Natural killer cell treated with Interleukin-12 subunit alpha and Interleukin-12 subunit beta and Interleukin-15 and Interleukin-18, amount 100 ng/mL, for 72 hours (primary cell): ENCODE results near the gene REC114. TPM values are rescaled to one million over a fixed set of nuclear protein-coding genes. Genes with fewer than 3 reads are reported as not detected.
A peak's percentile ranks its signal among the peaks of the same experiment; 100 is the strongest.
"Not testable (repeated sequence)": the region's sequence is repeated elsewhere in the genome, so short reads cannot be mapped to it uniquely, and the experiment has no call there.

Source experiments
- ATAC-seq, 2 donors: fragments of 150-1000 bp; cut with Tn5 transposase in 1 of 2; sonication (Bioruptor Pico), chemical (Tn5 transposase) in 1 of 2; 2 replicates each; pipeline ENCODE4 v1.10.0; 2021
- DNase-seq: peaks from one replicate; pipeline ENCODE4 v3.0.0; 2022; ENCODE audit warnings: low spot score
- H3K27ac Mint-ChIP-seq, 2 donors: 1 replicate in 1 of 2; 2 replicates in 1 of 2; pipeline ENCODE4 v1.8.0; 2022; ENCODE audit warnings: mixed read lengths in 2 of 2, mild to moderate bottlenecking in 1 of 2, moderate library complexity in 1 of 2
- H3K27me3 Mint-ChIP-seq, 2 donors: 1 replicate in 1 of 2; 2 replicates in 1 of 2; pipeline ENCODE4 v1.8.0; 2022; ENCODE audit warnings: mixed read lengths in 2 of 2
- H3K36me3 Mint-ChIP-seq: one replicate; pipeline ENCODE4 v1.8.0; 2022; ENCODE audit warnings: mixed read lengths
- H3K4me1 Mint-ChIP-seq, 2 donors: 1 replicate in 1 of 2; 2 replicates in 1 of 2; pipeline ENCODE4 v1.8.0; 2022; ENCODE audit warnings: low read depth in 2 of 2, mixed read lengths in 2 of 2, mild to moderate bottlenecking in 1 of 2
- H3K4me3 Mint-ChIP-seq: one replicate; pipeline ENCODE4 v1.8.0; 2022; ENCODE audit warnings: mixed read lengths
- H3K9me3 Mint-ChIP-seq: 2 replicates; pipeline ENCODE4 v1.8.0; 2022; ENCODE audit warnings: mixed read lengths
- total RNA-seq, 2 donors: library from RNA; stranded (reverse); gene quantifications; one replicate each; pipeline ENCODE4 v1.2.3, GENCODE V29; 2022

REC114 gene
- total RNA-seq, 2 donors from 2014 or later = not detected

DNA sequence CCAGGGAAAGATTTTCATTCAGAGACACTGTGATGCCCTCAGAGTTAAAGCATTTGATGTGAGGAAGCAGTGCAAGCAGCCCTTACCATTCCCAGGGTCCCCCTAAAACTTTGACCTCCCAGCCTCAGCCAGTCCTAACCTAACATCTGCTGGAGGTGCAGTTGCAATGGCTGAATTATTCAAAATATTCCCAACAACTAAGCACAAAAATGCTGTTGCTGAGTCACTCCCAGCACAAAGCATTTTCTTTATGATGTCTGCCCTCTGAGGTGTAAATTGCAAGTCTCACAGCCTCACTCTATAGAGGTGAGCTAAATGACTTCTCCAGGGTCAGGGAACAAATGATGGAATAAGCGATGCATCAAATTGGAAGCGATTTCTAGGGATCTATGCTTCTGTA, 6.4 kb upstream of the REC114 start:
- no peak for DNase-seq
- Mint-ChIP-seq H3K4me3 (no peak overlapping the region), H3K36me3 (no peaks in the 10 kb centered on the region), H3K27me3 (peaks cover 11 to 26% of the 10 kb centered on the region in 2 donors), H3K9me3 (no peaks in the 10 kb centered on the region), H3K27ac (no peak overlapping the region), H3K4me1 (no peaks in the 10 kb centered on the region)
- no peak for ATAC-seq

DNA sequence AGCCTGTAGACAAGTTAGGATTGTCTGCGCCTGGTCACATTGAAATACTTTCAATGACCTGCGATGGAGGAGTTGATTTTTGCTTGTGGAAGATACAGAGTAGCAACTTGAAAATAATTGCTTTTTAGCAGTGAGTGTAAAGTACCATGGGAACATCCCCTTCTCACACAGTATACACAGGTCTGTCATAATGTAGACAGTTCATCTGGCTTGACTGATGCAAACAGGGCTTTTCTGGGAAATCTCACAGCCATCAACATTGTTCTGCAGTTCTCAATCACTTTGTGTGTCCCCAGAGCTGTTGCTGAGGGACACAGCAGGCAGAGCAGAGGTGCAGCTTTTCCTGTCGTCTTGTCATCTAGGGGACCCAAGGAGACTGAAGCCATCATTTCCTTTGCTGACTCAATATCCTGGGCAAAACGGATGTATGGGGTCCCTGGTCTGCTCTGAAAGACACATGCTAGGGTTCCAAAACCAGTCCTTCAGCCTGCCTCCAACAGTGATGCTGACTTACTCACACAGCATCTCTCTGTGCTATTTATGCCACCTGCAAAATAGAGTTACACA, 5.3 kb upstream of the REC114 start:
- no peaks in the 10 kb centered on the region for H3K4me1 Mint-ChIP-seq
- H3K36me3 Mint-ChIP-seq = no peaks in the 10 kb centered on the region
- peak in 1 of 2 donors; percentile 60 for ATAC-seq
- no peak overlapping the region for H3K4me3 Mint-ChIP-seq
- H3K27ac Mint-ChIP-seq = no peak overlapping the region
- peaks cover 12 to 23% of the 10 kb centered on the region in 2 donors for H3K27me3 Mint-ChIP-seq
- DNase-seq = no peak
- H3K9me3 Mint-ChIP-seq = no peaks in the 10 kb centered on the region

- Mint-ChIP-seq H3K27me3 (peaks cover 12 to 19% of the 10 kb centered on the region in 2 donors), H3K9me3 (no peaks in the 10 kb centered on the region), H3K27ac (no peak overlapping the region), H3K4me1 (no peaks in the 10 kb centered on the region), H3K36me3 (no peaks in the 10 kb centered on the region), H3K4me3 (no peak overlapping the region)
- no peak for ATAC-seq
- DNase-seq = no peak
Measured at GRCh38 chr15:73438651-73439050, 4.3 kb upstream of the REC114 start.

- DNase-seq (no peak), ATAC-seq (no peak)
- Mint-ChIP-seq H3K27ac (no peak overlapping the region), H3K27me3 (peaks cover 7 to 18% of the 10 kb centered on the region in 2 donors), H3K9me3 (no peaks in the 10 kb centered on the region), H3K4me3 (no peak overlapping the region), H3K4me1 (no peaks in the 10 kb centered on the region), H3K36me3 (no peaks in the 10 kb centered on the region)
Measured at GRCh38 chr15:73440571-73440970, 2.4 kb upstream of the REC114 start.

- ATAC-seq (no peak), DNase-seq (no peak)
- peaks cover 7% of the 10 kb centered on the region for H3K36me3 Mint-ChIP-seq
- H3K27ac Mint-ChIP-seq = no peak overlapping the region
- no peaks in the 10 kb centered on the region for H3K9me3 Mint-ChIP-seq
- H3K4me3 Mint-ChIP-seq = no peak overlapping the region
- no peaks in the 10 kb centered on the region for H3K4me1 Mint-ChIP-seq
- peaks cover 5 to 21% of the 10 kb centered on the region in 2 donors for H3K27me3 Mint-ChIP-seq
Measured at GRCh38 chr15:73442421-73442820, 543 bp upstream of the REC114 start.

- peaks cover 14% of the 10 kb centered on the region for H3K9me3 Mint-ChIP-seq
- not testable (repeated sequence) for H3K4me3 Mint-ChIP-seq, H3K4me1 Mint-ChIP-seq, ATAC-seq, DNase-seq, H3K27ac Mint-ChIP-seq
- H3K27me3 Mint-ChIP-seq = peaks cover 0 to 26% of the 10 kb centered on the region in 2 donors
- H3K36me3 Mint-ChIP-seq = peaks cover 36% of the 10 kb centered on the region
Measured at GRCh38 chr15:73447471-73447870, 4.5 kb downstream of the REC114 start.

GRCh38 chr15:73448158-73448758, 5.3 kb downstream of the REC114 start:
- not testable (repeated sequence) for H3K4me3 Mint-ChIP-seq, DNase-seq, ATAC-seq, H3K4me1 Mint-ChIP-seq, H3K27ac Mint-ChIP-seq
- Mint-ChIP-seq H3K9me3 (peaks cover 14% of the 10 kb centered on the region), H3K36me3 (peaks cover 36% of the 10 kb centered on the region), H3K27me3 (peaks cover 0 to 26% of the 10 kb centered on the region in 2 donors)

- H3K4me1 Mint-ChIP-seq, DNase-seq, ATAC-seq, H3K27ac Mint-ChIP-seq, H3K4me3 Mint-ChIP-seq: not testable (repeated sequence)
- peaks cover 36% of the 10 kb centered on the region for H3K36me3 Mint-ChIP-seq
- H3K9me3 Mint-ChIP-seq = peaks cover 14% of the 10 kb centered on the region
- peaks cover 11 to 27% of the 10 kb centered on the region in 2 donors for H3K27me3 Mint-ChIP-seq
Measured at GRCh38 chr15:73449980-73450379, 7.0 kb downstream of the REC114 start.

- H3K9me3 Mint-ChIP-seq = peaks cover 13% of the 10 kb centered on the region
- no peak for DNase-seq
- no peak overlapping the region for H3K27ac Mint-ChIP-seq
- H3K4me1 Mint-ChIP-seq = no peaks in the 10 kb centered on the region
- peaks cover 18 to 23% of the 10 kb centered on the region in 2 donors for H3K27me3 Mint-ChIP-seq
- no peak for ATAC-seq
- H3K4me3 Mint-ChIP-seq = no peak overlapping the region
- H3K36me3 Mint-ChIP-seq = peaks cover 27% of the 10 kb centered on the region
Measured at GRCh38 chr15:73454096-73454495, 11.1 kb downstream of the REC114 start.

GRCh38 chr15:73455876-73456275, 12.9 kb downstream of the REC114 start:
- H3K4me1 Mint-ChIP-seq = no peaks in the 10 kb centered on the region
- peaks cover 12% of the 10 kb centered on the region for H3K36me3 Mint-ChIP-seq
- H3K27ac Mint-ChIP-seq = no peak overlapping the region
- H3K9me3 Mint-ChIP-seq = peaks cover 2% of the 10 kb centered on the region
- DNase-seq = no peak
- ATAC-seq = no peak
- H3K4me3 Mint-ChIP-seq = no peak overlapping the region
- H3K27me3 Mint-ChIP-seq = peaks cover 17 to 18% of the 10 kb centered on the region in 2 donors

- H3K27me3 Mint-ChIP-seq = peaks cover 16 to 18% of the 10 kb centered on the region in 2 donors
- no peaks in the 10 kb centered on the region for H3K9me3 Mint-ChIP-seq
- no peak for ATAC-seq
- H3K4me1 Mint-ChIP-seq = no peaks in the 10 kb centered on the region
- H3K36me3 Mint-ChIP-seq = no peaks in the 10 kb centered on the region
- DNase-seq = no peak
- H3K4me3 Mint-ChIP-seq = no peak overlapping the region
- H3K27ac Mint-ChIP-seq = no peak overlapping the region
Measured at GRCh38 chr15:73457334-73457733, 14.4 kb downstream of the REC114 start.

GRCh38 chr15:73460662-73461061, 17.7 kb downstream of the REC114 start:
- DNase-seq = no peak
- no peak for ATAC-seq
- peaks cover 23% of the 10 kb centered on the region in 2 donors for H3K27me3 Mint-ChIP-seq
- H3K27ac Mint-ChIP-seq = no peak overlapping the region
- no peaks in the 10 kb centered on the region for H3K9me3 Mint-ChIP-seq
- no peaks in the 10 kb centered on the region for H3K36me3 Mint-ChIP-seq
- no peak overlapping the region for H3K4me3 Mint-ChIP-seq
- H3K4me1 Mint-ChIP-seq = no peaks in the 10 kb centered on the region

DNA sequence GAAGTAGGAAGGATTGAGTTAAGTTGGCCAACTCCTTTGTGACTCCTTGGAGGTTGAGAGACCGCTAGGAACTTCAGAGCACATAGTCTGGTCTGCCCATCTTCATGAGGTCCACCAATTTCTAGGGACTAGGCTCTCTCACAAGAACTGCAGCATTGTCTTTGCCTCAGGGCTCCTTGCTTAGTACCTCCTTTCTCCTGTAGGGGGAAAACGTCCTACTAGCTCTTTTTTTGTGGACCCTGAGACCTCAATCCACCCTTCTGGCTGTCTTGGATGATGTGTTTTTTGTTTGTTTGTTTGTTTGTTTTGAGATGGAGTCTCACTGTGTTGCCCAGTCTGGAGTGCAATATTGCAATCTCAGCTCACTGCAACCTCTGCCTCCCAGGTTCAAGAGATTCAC, 21.6 kb downstream of the REC114 start:
- Mint-ChIP-seq H3K36me3 (no peaks in the 10 kb centered on the region), H3K4me1 (no peaks in the 10 kb centered on the region), H3K27ac (no peak overlapping the region), H3K9me3 (no peaks in the 10 kb centered on the region), H3K4me3 (no peak overlapping the region), H3K27me3 (peaks cover 15 to 28% of the 10 kb centered on the region in 2 donors)
- DNase-seq = no peak
- no peak for ATAC-seq

GRCh38 chr15:73467758-73468157, 24.8 kb downstream of the REC114 start:
- H3K4me3 Mint-ChIP-seq = no peak overlapping the region
- DNase-seq (no peak), ATAC-seq (no peak)
- no peaks in the 10 kb centered on the region for H3K36me3 Mint-ChIP-seq
- no peaks in the 10 kb centered on the region for H3K4me1 Mint-ChIP-seq
- peaks cover 29 to 35% of the 10 kb centered on the region in 2 donors for H3K27me3 Mint-ChIP-seq
- no peak overlapping the region for H3K27ac Mint-ChIP-seq
- H3K9me3 Mint-ChIP-seq = no peaks in the 10 kb centered on the region
